Fibroblast of gingiva (primary cell): Measurements from ENCODE around the gene CUX1.

Experiments used
- DNase-seq: peaks from one replicate; pipeline ENCODE4 v3.0.0-alpha.2; 2011; ENCODE audit warnings: low read depth

Gene CUX1

GRCh38 chr7:101957744-101958525 is 140.5 kb downstream of the CUX1 start:
- DNase-seq = no peak

- no peak for DNase-seq
Observed at GRCh38 chr7:101959342-101959741, 141.9 kb downstream of the CUX1 start.

- DNase-seq = no peak
Observed at GRCh38 chr7:101959829-101960228, 142.4 kb downstream of the CUX1 start.

GRCh38 chr7:101960323-101960722 is 142.9 kb downstream of the CUX1 start:
- DNase-seq = no peak

- no peak for DNase-seq
Observed at GRCh38 chr7:101960985-101961708, 143.7 kb downstream of the CUX1 start.

- no peak for DNase-seq
Observed at GRCh38 chr7:101961811-101962210, 144.4 kb downstream of the CUX1 start.

GRCh38 chr7:101963693-101964092 is 146.3 kb downstream of the CUX1 start:
- DNase-seq = no peak

GRCh38 chr7:101964680-101965452 is 147.4 kb downstream of the CUX1 start:
- no peak for DNase-seq

- no peak for DNase-seq
Observed at GRCh38 chr7:101968720-101969466, 151.5 kb downstream of the CUX1 start.

GRCh38 chr7:101969997-101970585 is 152.7 kb downstream of the CUX1 start:
- DNase-seq = no peak

GRCh38 chr7:101970801-101971200 is 153.4 kb downstream of the CUX1 start:
- no peak for DNase-seq

GRCh38 chr7:101971457-101971856 is 154.0 kb downstream of the CUX1 start:
- no peak for DNase-seq

GRCh38 chr7:101972627-101973026 is 155.2 kb downstream of the CUX1 start:
- DNase-seq = no peak

GRCh38 chr7:101973130-101973529 is 155.7 kb downstream of the CUX1 start:
- DNase-seq = no peak

GRCh38 chr7:101974393-101974792 is 157.0 kb downstream of the CUX1 start:
- DNase-seq = no peak

GRCh38 chr7:101975046-101975445 is 157.6 kb downstream of the CUX1 start:
- no peak for DNase-seq

- DNase-seq = no peak
Observed at GRCh38 chr7:101976411-101976810, 159.0 kb downstream of the CUX1 start.

- DNase-seq = no peak
Observed at GRCh38 chr7:101977249-101977648, 159.8 kb downstream of the CUX1 start.

GRCh38 chr7:101978683-101979082 is 161.3 kb downstream of the CUX1 start:
- no peak for DNase-seq

- no peak for DNase-seq
Observed at GRCh38 chr7:101983147-101983811, 165.9 kb downstream of the CUX1 start.
